Measurements from ENCODE around the gene ROBO1.

- TF ChIP-seq POLR2AphosphoS5 (IDR thresholded peaks at IDR 0.05; ENCODE audit: borderline replicate concordance, low read depth, low read length) (no peak), EZH2 (IDR thresholded peaks at IDR 0.05) (no peak), FOXP2 (optimal IDR thresholded peaks at IDR 0.05; ENCODE audit: control extremely low read depth, extremely low read length, insufficient read depth) (no peak)
Observed at GRCh38 chr3:79639855-79640254, 127.9 kb downstream of the ROBO1 start.

Measured in SK-N-MC (cell line).